Thymus (tissue), 11 donors: ENCODE results near the gene TTLL10. TPM values are rescaled to one million over a fixed set of nuclear protein-coding genes. Genes with fewer than 3 reads are reported as not detected.
"Not testable (repeated sequence)": the region's sequence is repeated elsewhere in the genome, so short reads cannot be mapped to it uniquely, and the experiment has no call there.

Experiments used
- DNase-seq, 9 donors: peaks; one replicate each; pipeline ENCODE4 v3.0.0-alpha.2; 2013; ENCODE audit warnings: low spot score in 9 of 9, low read depth in 6 of 9, missing footprints in 1 of 9
- H3K27ac ChIP-seq, 2 donors: one replicate each; pipeline ENCODE4 v1.5.1; 2013; ENCODE audit warnings: control low read depth in 1 of 2, low read depth in 1 of 2, low read length in 1 of 2, mild to moderate bottlenecking in 1 of 2, moderate library complexity in 1 of 2
- H3K27me3 ChIP-seq, 2 donors: one replicate each; pipeline ENCODE4 v1.5.1; 2013; ENCODE audit warnings: low read length in 1 of 2; ENCODE audit not compliant: control insufficient read depth in 2 of 2, insufficient read depth in 1 of 2
- H3K36me3 ChIP-seq, 2 donors: one replicate each; pipeline ENCODE4 v1.5.1; 2013; ENCODE audit warnings: low read length in 1 of 2, mild to moderate bottlenecking in 1 of 2, moderate library complexity in 1 of 2; ENCODE audit not compliant: control insufficient read depth in 2 of 2, insufficient read depth in 2 of 2
- H3K4me1 ChIP-seq, 2 donors: one replicate each; pipeline ENCODE4 v1.5.1; 2013; ENCODE audit warnings: low read length in 2 of 2; ENCODE audit not compliant: control insufficient read depth in 2 of 2, insufficient read depth in 2 of 2
- H3K4me3 ChIP-seq, 2 donors: one replicate each; pipeline ENCODE4 v1.5.1; 2013; ENCODE audit warnings: low read length in 2 of 2, control low read depth in 1 of 2, mild to moderate bottlenecking in 1 of 2
- H3K9me3 ChIP-seq, 2 donors: one replicate each; pipeline ENCODE4 v1.5.1; 2013; ENCODE audit warnings: low read length in 1 of 2, mild to moderate bottlenecking in 1 of 2; ENCODE audit not compliant: control insufficient read depth in 2 of 2, insufficient read depth in 1 of 2
- WGBS: extraction: QIAGEN DNeasy Blood & Tissue Kit; methylation state at CpG from one replicate; pipeline ENCODE4 v1.1.7; 2013; 5-methylcytosine and 5-hydroxymethylcytosine counted together
- polyA plus RNA-seq: library from polyadenylated mRNA; stranded (reverse); fragments of 200-250 nt; gene quantifications from one replicate; pipeline ENCODE4 v1.2.3, GENCODE V29; 2013
- total RNA-seq: library from RNA; stranded (reverse); fragments of 120-200 nt; gene quantifications from one replicate; pipeline ENCODE4 v1.2.4, GENCODE V29; 2013
- donor health status: healthy.

Gene TTLL10
- total and polyA plus RNA-seq, 2 donors: 0.14 to 0.27 TPM

DNA sequence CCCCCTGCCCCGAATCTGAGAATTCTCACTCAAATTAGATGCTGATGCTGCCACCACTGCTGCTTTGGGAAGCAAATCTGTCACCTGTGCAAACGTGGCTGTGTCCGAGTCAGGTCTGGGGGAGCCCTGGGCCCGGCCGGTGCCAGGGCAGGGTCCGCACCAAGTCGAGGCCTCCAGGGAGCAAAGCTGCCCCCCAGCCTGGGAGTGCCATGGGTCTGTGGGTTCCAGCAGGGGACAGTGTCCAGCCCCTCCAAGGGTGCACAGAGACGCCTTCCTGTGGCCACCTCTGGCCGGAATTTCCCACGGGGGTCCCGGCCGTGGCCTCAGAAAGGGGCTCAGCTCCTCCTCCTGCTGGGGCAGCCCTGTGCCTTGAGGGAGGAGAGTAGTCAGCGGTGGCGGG, 27.7 kb upstream of the TTLL10 start:
- H3K27ac ChIP-seq: no peak overlapping the region
- no peaks in the 10 kb centered on the region for H3K27me3 ChIP-seq
- 93% methylated on average over 14 of the region's 14 CpGs for WGBS
- no peaks in the 10 kb centered on the region for H3K36me3 ChIP-seq
- no peak overlapping the region for H3K4me3 ChIP-seq
- H3K4me1 ChIP-seq: peaks cover 28 to 57% of the 10 kb centered on the region in 2 donors
- H3K9me3 ChIP-seq: no peaks in the 10 kb centered on the region
- DNase-seq: no peak

DNA sequence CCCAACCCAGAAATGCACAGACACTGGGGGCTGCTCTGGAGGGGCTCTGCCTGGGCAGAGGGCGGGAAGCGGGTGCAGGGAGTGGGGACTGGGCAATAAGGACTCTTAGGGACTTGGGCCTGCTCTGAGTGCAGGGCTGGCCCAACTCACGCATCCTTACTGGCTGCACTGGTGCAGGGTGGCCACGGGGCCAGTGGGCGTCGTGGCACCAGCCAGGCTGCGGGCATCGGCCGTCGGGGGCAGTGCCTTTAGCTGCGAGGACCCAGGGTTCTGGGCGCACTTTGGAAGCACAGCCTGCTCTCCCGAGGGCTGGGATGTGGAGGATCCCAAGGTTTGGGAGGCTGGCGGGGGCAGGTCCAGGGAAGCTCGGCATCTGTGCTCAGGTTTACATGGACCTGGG, 27.1 kb upstream of the TTLL10 start:
- Histone ChIP-seq H3K4me3 (no peak overlapping the region), H3K27me3 (no peaks in the 10 kb centered on the region), H3K36me3 (no peaks in the 10 kb centered on the region), H3K4me1 (peaks cover 28 to 55% of the 10 kb centered on the region in 2 donors), H3K27ac (no peak overlapping the region), H3K9me3 (no peaks in the 10 kb centered on the region)
- no peak for DNase-seq
- WGBS: 95% methylated on average over 15 of the region's 15 CpGs

DNA sequence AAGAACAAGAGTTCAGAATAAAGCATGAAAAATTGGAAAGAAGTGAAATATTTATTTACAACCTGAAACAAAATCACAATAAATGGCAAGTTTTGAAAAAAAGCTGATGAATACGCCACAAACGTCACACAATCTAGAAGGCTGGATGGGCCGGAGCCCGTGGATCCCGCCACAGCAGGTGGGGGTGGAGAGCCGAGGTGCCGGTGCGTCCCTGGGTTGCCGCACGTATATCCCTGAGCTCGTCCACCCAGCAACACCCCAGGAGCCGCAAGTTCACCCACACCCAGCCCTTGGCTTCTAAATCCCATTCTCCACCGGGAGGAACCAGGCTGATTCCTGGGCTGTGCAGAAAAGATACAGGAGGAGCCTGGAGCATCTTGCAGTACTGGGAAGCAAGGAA, 25.6 kb upstream of the TTLL10 start:
- 97% methylated on average over 13 of the region's 13 CpGs for WGBS
- Histone ChIP-seq H3K27me3 (no peaks in the 10 kb centered on the region), H3K4me3 (no peak overlapping the region), H3K27ac (no peak overlapping the region), H3K36me3 (no peaks in the 10 kb centered on the region), H3K4me1 (peaks cover 22 to 46% of the 10 kb centered on the region in 2 donors), H3K9me3 (peaks cover 0 to 9% of the 10 kb centered on the region in 2 donors)
- no peak for DNase-seq

DNA sequence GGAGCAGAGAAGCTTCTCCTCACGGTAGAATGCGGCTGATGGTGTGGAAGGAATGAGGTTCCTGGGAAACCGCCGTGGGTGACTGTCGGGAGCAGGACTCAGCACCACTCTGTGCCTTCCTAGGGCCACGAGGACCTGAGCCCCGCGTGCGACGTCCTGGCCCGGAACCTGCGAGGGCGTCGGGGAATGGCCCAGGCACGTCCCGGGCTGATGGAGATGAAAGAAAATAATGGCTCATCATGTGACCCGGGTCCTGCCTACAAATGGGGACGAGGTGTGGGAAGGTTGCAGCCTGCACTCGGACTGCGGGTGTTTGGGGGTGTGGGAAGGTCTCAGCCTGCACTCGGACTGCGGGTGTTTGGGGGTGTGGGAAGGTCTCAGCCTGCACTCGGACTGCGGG, 25.1 kb upstream of the TTLL10 start:
- DNase-seq: no peak
- 95% methylated on average over 24 of the region's 24 CpGs for WGBS

DNA sequence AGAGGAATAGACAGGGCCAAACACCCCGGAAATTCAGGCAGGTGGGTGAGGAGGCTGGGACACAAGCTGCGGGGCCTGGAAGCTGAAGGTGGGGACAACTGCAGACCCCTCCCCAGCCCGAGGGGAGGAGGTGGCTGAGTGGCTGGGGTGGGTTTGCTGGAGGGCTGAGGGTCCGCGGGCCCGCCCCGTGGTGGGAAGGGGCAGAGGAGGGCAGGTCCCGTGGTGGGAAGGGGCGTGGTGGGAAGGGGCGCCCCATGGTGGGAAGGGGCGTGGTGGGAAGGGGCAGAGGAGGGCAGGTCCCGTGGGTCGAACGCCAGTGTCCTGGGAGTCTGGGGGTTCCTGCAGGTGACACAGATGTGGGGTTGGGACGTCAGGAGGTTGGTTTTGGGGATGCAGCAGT, 24.3 kb upstream of the TTLL10 start:
- no peaks in the 10 kb centered on the region for H3K27me3 ChIP-seq
- no peak for DNase-seq
- peaks cover 9 to 32% of the 10 kb centered on the region in 2 donors for H3K4me1 ChIP-seq
- peaks cover 0 to 14% of the 10 kb centered on the region in 2 donors for H3K9me3 ChIP-seq
- H3K36me3 ChIP-seq: no peaks in the 10 kb centered on the region
- H3K27ac ChIP-seq: no peak overlapping the region
- WGBS: 95% methylated on average over 15 of the region's 15 CpGs
- H3K4me3 ChIP-seq: no peak overlapping the region

More for the DNA sequence above, 25.1 kb upstream of the TTLL10 start:
- Histone ChIP-seq H3K9me3 (peaks cover 0 to 14% of the 10 kb centered on the region in 2 donors), H3K4me3 (no peak overlapping the region), H3K27ac (no peak overlapping the region), H3K27me3 (no peaks in the 10 kb centered on the region), H3K4me1 (peaks cover 18 to 41% of the 10 kb centered on the region in 2 donors), H3K36me3 (no peaks in the 10 kb centered on the region)

DNA sequence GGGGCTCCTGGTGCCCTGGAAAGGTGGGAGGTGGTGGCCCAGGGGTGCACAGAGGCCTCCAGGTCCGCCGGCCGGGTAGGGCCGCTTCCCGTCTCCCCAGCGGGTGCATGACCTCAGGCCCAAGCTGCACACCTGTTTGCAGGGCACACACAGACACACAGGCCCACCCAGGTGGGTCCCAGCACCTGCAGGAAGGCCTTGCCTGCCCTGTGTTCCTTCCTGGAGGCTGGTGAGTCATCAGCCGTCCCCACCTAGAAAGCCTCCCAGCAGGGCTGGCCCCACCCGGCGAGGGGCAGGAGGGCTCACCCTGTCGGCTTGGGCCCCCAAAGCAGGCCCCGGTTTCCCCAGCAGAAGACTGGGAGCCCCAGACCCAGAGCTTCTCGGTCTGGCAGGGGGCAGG, 23.6 kb upstream of the TTLL10 start:
- peak in 1 of 9 donors; percentile 25 for DNase-seq
- Histone ChIP-seq H3K9me3 (peaks cover 0 to 14% of the 10 kb centered on the region in 2 donors), H3K27me3 (no peaks in the 10 kb centered on the region), H3K4me3 (no peak overlapping the region), H3K4me1 (peaks cover 2 to 25% of the 10 kb centered on the region in 2 donors), H3K27ac (no peak overlapping the region), H3K36me3 (no peaks in the 10 kb centered on the region)
- 44% methylated on average over 12 of the region's 12 CpGs for WGBS

DNA sequence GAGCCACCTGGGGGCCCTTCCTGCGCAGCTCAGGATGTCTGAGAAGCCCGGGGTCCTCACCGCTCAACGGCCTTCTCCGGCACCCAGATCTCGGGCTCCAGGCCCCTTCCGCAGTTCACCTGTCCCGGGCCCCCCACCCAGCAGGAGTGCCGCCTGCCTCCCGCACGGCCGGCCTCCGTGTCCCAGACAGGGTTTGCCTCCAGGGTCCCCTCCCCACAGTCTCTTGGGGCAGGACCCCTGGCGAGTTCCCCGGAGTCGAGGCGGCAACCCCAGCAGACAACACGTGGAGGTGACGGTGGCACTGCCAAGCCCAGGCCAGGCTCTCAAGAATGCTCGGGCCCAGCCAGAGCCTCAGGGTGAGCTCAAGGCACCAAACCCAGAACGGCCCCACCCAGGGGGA, 22.4 kb upstream of the TTLL10 start:
- Histone ChIP-seq H3K4me1 (peaks cover 0 to 14% of the 10 kb centered on the region in 2 donors), H3K4me3 (no peak overlapping the region), H3K27me3 (no peaks in the 10 kb centered on the region), H3K9me3 (peaks cover 0 to 25% of the 10 kb centered on the region in 2 donors), H3K27ac (no peak overlapping the region), H3K36me3 (no peaks in the 10 kb centered on the region)
- 97% methylated on average over 21 of the region's 21 CpGs for WGBS
- DNase-seq: no peak

DNA sequence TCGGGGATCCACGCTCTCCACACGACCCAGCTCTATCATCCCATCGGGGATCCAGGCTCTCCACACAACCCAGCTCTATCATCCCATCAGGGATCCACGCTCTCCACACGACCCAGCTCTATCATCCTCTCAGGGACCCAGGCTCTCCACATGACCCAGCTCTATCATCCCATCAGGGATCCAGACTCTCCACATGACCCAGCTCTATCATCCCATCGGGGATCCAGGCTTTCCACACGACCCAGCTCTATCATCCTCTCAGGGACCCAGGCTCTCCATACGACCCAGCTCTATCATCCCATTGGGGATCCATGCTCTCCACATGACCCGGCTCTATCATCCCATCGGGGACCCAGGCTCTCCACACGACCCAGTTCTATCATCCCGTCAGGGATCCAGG, 21.2 kb upstream of the TTLL10 start:
- H3K27ac ChIP-seq, H3K36me3 ChIP-seq, DNase-seq, H3K4me3 ChIP-seq, H3K27me3 ChIP-seq: not testable (repeated sequence)
- peaks cover 0 to 28% of the 10 kb centered on the region in 2 donors for H3K9me3 ChIP-seq
- 89% methylated on average over 13 of the region's 13 CpGs for WGBS
- H3K4me1 ChIP-seq: peaks cover 0 to 13% of the 10 kb centered on the region in 2 donors

DNA sequence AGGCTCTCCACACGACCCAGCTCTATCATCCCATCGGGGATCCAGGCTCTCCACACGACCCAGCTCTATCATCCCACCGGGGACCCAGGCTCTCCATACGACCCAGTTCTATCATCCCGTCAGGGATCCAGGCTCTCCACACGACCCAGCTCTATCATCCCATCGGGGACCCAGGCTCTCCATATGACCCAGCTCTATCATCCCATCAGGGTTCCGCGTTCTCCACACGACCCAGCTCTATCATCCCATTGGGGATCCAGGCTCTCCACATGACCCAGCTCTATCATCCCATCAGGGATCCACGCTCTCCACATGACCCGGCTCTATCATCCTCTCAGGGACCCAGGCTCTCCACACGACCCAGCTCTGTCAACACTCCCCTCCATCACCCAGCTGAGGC, 20.5 kb upstream of the TTLL10 start:
- H3K27ac ChIP-seq: not testable (repeated sequence)
- peaks cover 0 to 28% of the 10 kb centered on the region in 2 donors for H3K9me3 ChIP-seq
- 93% methylated on average over 14 of the region's 14 CpGs for WGBS

DNA sequence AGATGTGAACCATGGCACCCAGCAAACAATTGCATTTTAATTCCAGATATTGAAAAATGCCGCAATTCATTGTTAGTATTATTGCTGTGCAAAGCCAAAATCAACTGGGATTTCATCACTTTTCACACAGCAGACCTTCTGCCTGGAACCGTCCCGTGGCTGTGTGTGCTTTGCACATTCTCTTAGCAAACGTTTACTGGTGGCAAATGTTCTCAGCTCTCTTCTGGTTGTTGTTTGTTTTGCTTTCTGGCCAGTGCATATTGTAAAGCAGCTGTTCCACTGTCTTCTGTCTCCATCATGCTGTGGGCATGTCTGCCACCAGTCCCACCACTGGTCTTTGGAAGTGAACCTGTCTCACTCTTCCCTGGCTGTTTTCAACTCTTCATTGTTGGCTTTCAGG, 19.8 kb upstream of the TTLL10 start:
- Histone ChIP-seq H3K36me3 (no peaks in the 10 kb centered on the region), H3K27ac (no peak overlapping the region), H3K4me3 (no peak overlapping the region), H3K27me3 (peaks cover 0 to 2% of the 10 kb centered on the region in 2 donors), H3K9me3 (peaks cover 0 to 28% of the 10 kb centered on the region in 2 donors), H3K4me1 (peaks cover 6 to 26% of the 10 kb centered on the region in 2 donors)
- no peak for DNase-seq
- WGBS: 91% methylated on average over 4 of the region's 4 CpGs

More for the DNA sequence above, 20.5 kb upstream of the TTLL10 start:
- peaks cover 1 to 20% of the 10 kb centered on the region in 2 donors for H3K4me1 ChIP-seq
- not testable (repeated sequence) for DNase-seq, H3K36me3 ChIP-seq, H3K27me3 ChIP-seq, H3K4me3 ChIP-seq
